SW480 (cell line): Measurements from ENCODE around the gene FAN1.
A peak's percentile ranks its signal among the peaks of the same experiment; 100 is the strongest.

Experiments
- DNase-seq: peaks from one replicate; pipeline ENCODE4 v3.0.0-alpha.2; 2016; ENCODE audit warnings: low spot score

The FAN1 gene

GRCh38 chr15:30921106-30921505 is 17.4 kb downstream of the FAN1 start:
- DNase-seq = no peak

GRCh38 chr15:30921781-30922479 is 18.2 kb downstream of the FAN1 start:
- no peak for DNase-seq

- peak; percentile 90 for DNase-seq
Measured at GRCh38 chr15:30922480-30923311, 19.0 kb downstream of the FAN1 start.

- DNase-seq = peak; percentile 71
Measured at GRCh38 chr15:30923429-30923828, 19.7 kb downstream of the FAN1 start.

- DNase-seq = peak; percentile 70
Measured at GRCh38 chr15:30924353-30924752, 20.6 kb downstream of the FAN1 start.

- DNase-seq = no peak
Measured at GRCh38 chr15:30925686-30926085, 22.0 kb downstream of the FAN1 start.

- DNase-seq = no peak
Measured at GRCh38 chr15:30926161-30926560, 22.4 kb downstream of the FAN1 start.

GRCh38 chr15:30927148-30927761 is 23.5 kb downstream of the FAN1 start:
- no peak for DNase-seq

GRCh38 chr15:30928076-30928475 is 24.4 kb downstream of the FAN1 start:
- no peak for DNase-seq

- DNase-seq = no peak
Measured at GRCh38 chr15:30929064-30929669, 25.5 kb downstream of the FAN1 start.

GRCh38 chr15:30929982-30930381 is 26.3 kb downstream of the FAN1 start:
- DNase-seq = no peak

- no peak for DNase-seq
Measured at GRCh38 chr15:30930422-30930821, 26.7 kb downstream of the FAN1 start.

- no peak for DNase-seq
Measured at GRCh38 chr15:30933293-30933692, 29.6 kb downstream of the FAN1 start.

GRCh38 chr15:30939161-30939560 is 35.4 kb downstream of the FAN1 start:
- DNase-seq = no peak

- peak; percentile 7 for DNase-seq
Measured at GRCh38 chr15:30940359-30940758, 36.6 kb downstream of the FAN1 start.

- no peak for DNase-seq
Measured at GRCh38 chr15:30941520-30941919, 37.8 kb downstream of the FAN1 start.

GRCh38 chr15:30943654-30944335 is 40.1 kb downstream of the FAN1 start:
- DNase-seq = no peak

GRCh38 chr15:30953183-30953582 is 49.5 kb downstream of the FAN1 start:
- DNase-seq = no peak

GRCh38 chr15:30953731-30954378 is 50.1 kb downstream of the FAN1 start:
- DNase-seq = peak; percentile 24

GRCh38 chr15:30954674-30955073 is 51.0 kb downstream of the FAN1 start:
- no peak for DNase-seq
